ENCODE measurements around the gene CD300H.

DNA sequence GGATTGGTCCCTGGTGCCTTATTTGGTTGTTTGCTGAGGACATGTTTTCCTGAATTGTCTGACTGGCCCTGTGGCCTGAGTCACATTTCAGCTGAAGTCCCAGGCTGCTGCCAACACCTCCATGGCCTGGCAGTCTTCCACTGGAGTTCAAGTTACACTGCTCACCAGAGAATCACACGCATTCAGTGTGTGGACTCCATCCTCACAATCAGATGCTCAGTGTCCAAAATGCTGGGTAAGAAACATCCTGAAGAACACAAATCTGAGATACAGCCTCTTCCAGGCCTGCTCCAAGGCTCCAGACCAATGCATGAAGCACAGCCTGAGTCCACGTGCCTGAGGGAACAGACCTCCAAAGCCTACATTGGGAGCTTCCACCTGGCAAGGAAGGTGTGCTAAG lies 55.3 kb downstream of the CD300H start:
- TF ChIP-seq EZH2phosphoT487 (IDR thresholded peaks at IDR 0.05; ENCODE audit: borderline replicate concordance): no peak
- TF ChIP-seq, protein P1, sequence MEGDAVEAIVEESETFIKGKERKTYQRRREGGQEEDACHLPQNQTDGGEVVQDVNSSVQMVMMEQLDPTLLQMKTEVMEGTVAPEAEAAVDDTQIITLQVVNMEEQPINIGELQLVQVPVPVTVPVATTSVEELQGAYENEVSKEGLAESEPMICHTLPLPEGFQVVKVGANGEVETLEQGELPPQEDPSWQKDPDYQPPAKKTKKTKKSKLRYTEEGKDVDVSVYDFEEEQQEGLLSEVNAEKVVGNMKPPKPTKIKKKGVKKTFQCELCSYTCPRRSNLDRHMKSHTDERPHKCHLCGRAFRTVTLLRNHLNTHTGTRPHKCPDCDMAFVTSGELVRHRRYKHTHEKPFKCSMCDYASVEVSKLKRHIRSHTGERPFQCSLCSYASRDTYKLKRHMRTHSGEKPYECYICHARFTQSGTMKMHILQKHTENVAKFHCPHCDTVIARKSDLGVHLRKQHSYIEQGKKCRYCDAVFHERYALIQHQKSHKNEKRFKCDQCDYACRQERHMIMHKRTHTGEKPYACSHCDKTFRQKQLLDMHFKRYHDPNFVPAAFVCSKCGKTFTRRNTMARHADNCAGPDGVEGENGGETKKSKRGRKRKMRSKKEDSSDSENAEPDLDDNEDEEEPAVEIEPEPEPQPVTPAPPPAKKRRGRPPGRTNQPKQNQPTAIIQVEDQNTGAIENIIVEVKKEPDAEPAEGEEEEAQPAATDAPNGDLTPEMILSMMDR (conservative IDR thresholded peaks at IDR 0.05; ENCODE audit: low read length): no peak

Measured in Loucy (cell line).